CD4-positive, alpha-beta T cell treated with Interleukin-6 for 4 hours (primary cell): ENCODE data around the gene AFTPH.

Source experiments
- DNase-seq: peaks from one replicate; pipeline ENCODE4 v3.0.0-alpha.2; 2020; ENCODE audit warnings: mixed read lengths

The AFTPH gene

DNA sequence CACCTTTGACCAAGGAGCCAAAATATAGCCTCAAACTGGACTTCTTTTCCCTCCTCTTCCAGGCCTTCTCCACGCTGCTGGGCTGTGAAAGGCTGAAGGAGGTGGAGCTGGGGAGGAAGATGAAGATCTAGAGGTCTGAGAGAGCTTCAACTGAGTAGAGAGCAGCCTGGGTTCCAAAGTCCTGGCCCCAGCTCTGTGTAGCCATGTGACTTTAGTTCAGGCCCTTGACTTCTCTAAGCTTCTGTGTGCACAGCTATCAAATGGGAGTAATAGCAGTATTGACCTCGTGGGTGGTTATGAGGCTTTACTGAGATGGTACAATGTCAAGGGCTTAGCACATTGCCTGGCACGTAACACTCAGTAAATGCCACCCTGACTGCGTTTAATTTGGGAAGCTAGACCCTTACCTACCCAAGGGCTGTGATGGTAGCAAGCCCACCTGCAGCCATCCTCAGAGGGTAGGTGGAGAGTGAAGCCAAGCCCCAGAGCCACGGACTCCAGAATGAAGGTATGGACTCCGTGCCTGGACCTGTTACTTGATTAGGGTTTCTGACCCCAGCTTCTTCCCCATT, 91.2 kb downstream of the AFTPH start:
- no peak for DNase-seq

GRCh38 chr2:64615844-64616536, 91.9 kb downstream of the AFTPH start:
- no peak for DNase-seq

DNA sequence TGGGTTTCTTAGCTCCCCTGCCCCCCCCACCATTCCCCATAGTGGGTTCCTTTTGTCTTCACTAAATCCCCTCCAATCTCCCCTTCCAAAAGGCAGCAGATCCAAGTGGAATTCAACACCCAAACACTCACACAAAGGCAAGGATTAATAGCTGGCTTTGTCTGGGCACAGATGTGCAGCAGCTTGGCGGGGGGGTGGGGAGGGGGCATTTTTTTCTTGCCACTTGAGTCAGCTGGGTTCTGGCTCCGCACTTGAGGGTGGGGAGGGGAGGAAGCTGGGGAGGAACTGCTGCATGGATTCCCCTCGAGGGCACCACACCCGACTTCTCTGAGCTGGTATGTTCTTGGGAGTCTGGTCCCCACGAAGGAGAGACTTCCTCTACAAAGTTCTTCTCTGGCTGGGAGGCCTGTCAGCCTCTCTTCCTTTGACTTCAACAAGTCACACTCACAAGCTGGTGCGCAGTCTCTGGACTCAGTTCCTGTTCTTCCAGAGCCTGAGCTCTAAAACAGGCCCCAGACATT, 93.6 kb downstream of the AFTPH start:
- DNase-seq: no peak

GRCh38 chr2:64620661-64621060, 96.5 kb downstream of the AFTPH start:
- DNase-seq: no peak

- no peak for DNase-seq
Measured at GRCh38 chr2:64622443-64623241, 98.5 kb downstream of the AFTPH start.

- no peak for DNase-seq
Measured at GRCh38 chr2:64623242-64623850, 99.2 kb downstream of the AFTPH start.

DNA sequence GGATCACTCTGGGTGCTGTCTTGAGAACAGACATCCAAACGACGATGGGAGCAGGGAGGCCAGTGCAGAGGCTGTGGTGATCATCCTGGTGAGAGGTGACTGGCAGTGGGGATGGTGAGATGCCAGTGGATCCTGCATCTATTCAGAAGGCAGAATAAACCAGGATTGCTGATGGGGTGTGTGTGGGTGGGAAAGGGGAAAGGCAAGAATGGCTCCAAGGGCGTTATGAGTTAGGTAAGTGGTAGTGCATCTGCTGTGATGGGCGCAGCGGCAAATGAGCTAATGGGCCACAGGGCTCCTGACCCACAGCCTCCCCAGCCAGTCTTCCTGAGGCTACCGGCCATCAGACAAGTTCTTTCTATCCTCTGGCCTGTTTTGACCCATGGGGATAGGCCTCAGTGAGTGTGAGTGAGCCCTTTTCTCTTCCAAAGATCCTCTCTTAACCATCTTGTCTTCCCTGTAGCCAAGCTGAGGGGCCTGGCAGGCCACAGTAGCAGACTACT, 100.0 kb downstream of the AFTPH start:
- no peak for DNase-seq

DNA sequence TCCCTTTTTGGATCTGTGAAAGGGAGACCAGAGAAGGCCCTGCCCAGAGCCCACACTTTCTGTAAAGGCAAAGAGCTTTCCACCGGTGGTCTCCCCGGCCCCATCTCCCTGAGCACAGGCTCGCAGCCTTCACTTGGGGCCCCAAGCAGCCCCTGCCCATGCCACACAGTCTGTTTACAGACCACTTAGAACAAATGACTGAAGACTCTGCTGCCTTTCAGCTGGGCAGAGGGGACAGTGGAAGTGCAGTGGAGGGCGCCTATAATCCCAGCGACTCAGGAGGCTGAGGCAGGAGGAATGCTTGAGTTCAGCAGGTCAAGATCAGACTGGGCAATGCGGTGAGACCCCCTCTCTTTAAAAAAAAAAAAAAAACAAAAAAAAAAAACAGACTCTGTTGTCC, 100.7 kb downstream of the AFTPH start:
- DNase-seq: no peak

GRCh38 chr2:64625299-64626145, 101.4 kb downstream of the AFTPH start:
- DNase-seq: no peak

DNA sequence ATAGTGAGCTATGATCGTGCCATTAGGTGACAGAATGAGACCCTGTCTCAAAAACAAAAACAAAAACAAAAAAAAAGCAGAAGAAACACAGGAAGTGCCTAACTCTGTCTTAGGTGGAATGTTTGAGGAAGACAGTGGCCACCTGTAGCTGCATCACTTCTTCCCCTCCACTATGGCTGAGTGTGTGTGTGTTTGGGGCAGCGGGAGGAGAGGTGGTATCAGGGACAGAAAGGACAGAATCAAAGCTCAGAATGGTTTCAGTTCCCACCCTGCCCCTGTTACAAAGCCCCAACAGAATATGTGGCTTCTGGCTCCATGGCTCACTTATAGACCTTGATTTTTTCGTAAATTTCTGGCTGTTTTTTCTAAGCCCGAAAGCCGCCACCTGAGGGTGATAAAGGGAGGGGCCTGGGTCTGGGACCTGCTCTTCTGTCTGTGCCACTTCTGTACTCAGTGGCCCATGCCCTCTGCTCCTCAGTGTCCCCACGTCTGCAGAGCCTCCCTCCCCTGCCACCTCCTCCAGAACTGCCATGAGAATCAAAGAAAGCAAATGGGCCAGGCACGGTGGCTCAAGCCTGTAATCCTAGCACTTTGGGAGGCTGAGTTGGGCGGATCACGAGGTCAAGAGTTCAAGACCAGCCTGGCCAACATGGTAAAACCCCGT, 102.2 kb downstream of the AFTPH start:
- DNase-seq: no peak

DNA sequence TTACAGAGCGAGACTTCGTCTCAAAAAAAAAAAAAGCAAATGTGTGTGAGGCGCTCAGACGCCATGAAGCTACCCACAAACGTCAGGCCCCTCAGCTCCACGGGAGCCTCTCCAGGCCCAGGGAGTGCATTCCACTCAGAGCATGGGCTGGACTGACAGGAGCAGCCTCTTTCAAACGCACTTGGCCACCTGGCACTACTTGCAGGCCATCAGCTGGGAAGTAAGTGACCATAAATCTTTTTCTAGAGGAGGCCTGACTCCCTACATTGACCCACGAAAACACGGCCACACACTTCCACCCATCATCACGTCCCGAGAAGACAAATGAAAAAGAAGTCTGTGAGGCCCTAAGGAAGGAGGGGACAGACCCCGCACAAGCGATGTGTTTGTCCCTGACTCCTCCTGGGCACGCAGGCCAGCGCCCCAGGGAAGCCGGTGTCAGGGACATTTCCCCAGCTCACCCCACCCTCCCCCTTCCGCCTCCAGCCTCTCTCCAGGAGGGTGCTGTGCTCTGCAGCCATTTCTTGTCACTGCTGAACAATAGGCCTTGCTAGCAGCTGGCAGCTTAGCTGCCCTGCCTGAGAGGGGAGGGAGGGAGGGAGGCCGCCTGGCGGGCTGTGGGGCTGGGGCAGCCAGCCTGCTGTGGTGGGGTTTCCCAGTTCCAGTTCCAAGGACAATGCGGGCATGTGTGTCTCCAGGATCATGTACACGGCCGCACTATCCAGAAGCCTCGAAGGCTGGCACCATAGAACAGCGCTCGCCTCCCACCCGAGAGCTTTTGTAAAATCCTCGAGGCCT, 103.0 kb downstream of the AFTPH start:
- DNase-seq: no peak

DNA sequence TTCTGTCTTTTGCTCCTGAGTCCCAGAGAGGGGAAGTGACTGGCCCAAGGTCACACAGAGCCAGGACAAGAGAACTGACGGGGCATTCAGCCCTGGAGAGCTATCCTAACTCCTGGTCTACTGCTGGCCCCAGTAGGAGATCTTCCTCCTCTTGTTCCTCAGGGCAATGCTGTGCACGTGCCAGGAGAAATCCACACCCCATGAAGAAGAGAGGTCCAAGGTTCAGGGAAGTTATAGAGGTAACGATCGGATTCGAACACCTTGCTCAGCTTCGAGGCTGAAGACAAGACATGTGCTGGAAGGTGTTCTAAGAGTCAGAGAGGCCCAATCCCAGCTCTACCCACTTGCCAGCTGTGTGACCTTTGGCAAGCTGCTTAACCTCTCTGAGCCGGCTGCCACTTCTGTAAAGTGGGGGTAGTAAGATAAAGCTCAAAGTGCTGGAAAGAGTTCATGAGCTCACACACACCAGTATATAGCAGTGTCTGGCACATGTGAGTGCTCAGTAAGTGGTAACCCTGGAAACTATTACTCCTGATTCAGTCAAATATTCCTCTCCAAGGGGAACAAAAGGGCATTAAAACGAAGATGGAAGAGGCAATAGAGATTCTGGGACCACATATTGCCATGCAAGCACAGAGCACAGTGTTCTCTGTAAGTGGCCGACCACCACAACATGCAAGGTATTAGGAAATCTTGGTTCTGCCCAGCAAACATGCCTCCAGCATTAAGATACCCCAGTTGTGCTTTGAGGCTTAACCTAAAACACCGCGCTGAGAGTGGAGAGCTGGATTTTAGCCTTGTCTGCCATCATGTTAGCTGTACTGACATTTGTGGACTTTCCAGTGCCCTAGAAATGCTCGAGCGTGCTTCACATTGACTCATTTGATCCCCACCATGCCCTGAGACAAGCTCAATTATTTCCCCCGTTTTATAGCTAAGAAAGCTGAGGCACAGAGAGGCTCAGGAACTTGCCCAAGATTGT, 104.0 kb downstream of the AFTPH start:
- DNase-seq: no peak

DNA sequence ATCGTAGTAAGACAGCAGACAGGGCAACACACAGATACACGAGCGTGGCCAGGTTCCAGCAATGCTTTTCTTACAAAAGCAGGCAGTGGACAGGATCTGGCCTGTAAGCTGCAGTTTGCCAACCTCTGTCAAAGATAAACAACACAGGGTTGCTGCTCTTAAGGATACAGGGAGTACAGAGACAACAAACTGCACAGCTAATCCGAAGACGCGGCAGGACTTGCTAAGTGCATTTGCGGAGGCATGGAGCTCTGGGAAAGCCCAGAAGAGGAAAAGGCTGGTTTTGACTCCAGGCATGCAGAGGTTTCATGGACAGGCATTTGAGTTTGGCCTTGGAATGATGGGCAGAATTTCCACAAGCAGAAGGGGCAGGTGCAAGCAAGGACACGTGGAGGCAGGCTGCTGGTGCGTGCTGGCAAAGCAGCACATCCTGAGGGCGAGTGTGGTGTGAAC, 105.2 kb downstream of the AFTPH start:
- no peak for DNase-seq

GRCh38 chr2:64629875-64630274, 105.7 kb downstream of the AFTPH start:
- no peak for DNase-seq

DNA sequence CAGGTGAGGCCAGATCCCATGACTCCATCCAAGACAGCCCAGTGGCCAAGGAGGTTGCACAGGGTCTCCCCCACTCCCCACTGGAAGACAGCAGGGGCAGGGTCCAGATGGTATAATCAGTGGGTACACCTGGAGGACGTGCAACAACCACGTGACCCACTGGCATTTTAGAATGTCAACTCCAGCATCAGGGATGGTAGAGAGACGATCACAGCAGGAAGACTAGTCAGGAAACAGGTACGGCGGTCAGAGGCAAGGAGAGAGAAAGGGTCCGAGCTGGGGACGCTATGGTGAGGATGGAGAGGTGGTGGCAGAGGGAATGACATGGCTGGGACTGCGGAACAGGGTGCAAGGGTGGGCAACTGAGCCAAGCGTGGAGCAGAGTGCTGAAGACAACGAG, 106.6 kb downstream of the AFTPH start:
- no peak for DNase-seq

DNA sequence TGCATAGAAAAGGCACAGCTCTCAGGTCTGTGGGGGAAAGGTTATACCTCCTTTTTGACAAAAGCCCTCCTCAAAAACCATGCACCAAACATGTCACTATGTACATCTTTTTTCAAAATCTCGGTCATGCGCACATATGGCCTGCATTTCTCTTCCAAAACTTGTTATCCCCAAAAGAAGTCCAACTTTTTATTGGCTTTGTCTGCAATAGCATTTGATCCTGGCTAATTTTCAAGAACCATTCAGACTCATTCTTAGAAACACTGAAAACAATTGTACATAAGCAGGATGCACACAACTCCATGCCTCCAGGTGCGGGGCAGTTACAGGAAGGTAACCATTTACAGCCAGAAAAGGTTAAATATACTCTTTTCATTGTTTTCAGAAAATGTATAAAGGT, 107.6 kb downstream of the AFTPH start:
- DNase-seq: no peak

DNA sequence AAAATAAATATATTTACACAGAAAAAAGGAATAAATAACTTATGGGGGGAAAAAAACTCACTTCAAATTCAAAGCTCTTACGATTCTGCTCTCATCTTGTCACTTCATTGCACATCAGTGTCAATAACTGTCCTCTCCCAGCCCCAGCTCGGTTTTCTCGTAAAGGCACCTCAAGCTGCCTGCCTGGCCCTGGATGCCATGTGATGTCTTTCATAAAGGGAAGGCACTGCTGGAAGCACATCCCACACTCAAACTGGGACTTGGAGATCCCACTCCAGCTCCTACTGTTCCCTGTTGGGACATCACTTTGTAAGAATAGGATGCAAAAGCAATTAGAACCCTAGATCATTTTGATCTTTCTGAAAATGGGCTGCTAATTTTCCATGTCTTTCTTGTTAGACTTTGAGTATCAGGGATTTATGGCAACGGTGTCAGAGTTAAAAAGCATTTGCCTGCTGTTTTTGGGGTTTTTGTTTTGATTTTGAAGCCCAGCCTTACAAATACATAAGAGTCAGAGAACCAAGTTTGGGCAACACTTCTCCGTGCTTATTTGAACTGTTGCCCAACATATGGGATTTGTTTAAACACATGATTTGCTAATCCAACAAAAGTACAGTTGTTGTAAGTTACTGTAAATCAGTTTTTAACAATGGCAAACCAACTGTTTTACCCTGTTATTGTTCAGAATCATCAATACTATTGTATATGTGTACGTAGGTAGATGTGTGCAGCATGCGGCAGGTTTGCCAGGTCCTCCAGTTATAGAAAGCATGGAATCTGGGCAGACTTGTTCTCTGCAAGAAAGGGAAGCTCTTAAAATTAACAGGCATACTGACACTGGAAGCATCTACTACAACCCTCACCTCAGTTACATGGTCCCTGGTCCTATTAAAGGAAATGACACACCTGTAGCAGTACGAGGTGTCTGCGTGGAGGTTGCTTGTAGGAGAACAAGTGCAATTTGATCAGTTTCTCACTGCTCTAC, 109.0 kb downstream of the AFTPH start:
- no peak for DNase-seq
